Naive thymus-derived CD4-positive, alpha-beta T cell (primary cell): ENCODE measurements around the gene MINK1. TPM values are rescaled to one million over a fixed set of nuclear protein-coding genes. Genes with fewer than 3 reads are reported as not detected.
"Not testable (repeated sequence)": the region's sequence is repeated elsewhere in the genome, so short reads cannot be mapped to it uniquely, and the experiment has no call there.

Source experiments
- ATAC-seq: fragments of 150-1000 bp; cut with Tn5 transposase; 2 replicates; pipeline ENCODE4 v1.10.0; 2021; ENCODE audit warnings: mild to moderate bottlenecking, moderate library complexity
- CTCF ChIA-PET: fragments of 350-600 bp; sonication (Branson Sonifier 250); formaldehyde crosslinking; loops from one replicate; lab custom pipeline; 2021; ENCODE audit warnings: antibody characterized with exemption; lab: Charles Lee
- POLR2A ChIA-PET: fragments of 350-600 bp; sonication (Branson Sonifier 250); formaldehyde crosslinking; loops from one replicate; lab custom pipeline; 2021; ENCODE audit warnings: antibody characterized with exemption, inconsistent platforms; lab: Charles Lee
- DNase-seq, 9 donors: peaks; one replicate each; pipeline versions ENCODE4 v3.0.0 to v3.0.0-alpha.2; 2020 to 2022; ENCODE audit warnings: mixed read lengths in 1 of 9
- H3K27ac ChIP-seq: one replicate; pipeline ENCODE4 v1.7.0; 2013; ENCODE audit warnings: mild to moderate bottlenecking, low read depth, low read length, moderate library complexity
- H3K27me3 ChIP-seq, 2 donors: one replicate each; pipeline ENCODE4 v1.7.0; 2013; ENCODE audit warnings: low read length in 2 of 2, mild to moderate bottlenecking in 2 of 2, moderate library complexity in 2 of 2; ENCODE audit not compliant: control insufficient read depth in 2 of 2, insufficient read depth in 2 of 2
- H3K36me3 ChIP-seq, 3 experiments: 1 replicate in 2 of 3; 2 replicates in 1 of 3; pipeline ENCODE4 v1.7.0; 2013; ENCODE audit warnings: low read length in 3 of 3, mild to moderate bottlenecking in 3 of 3, moderate library complexity in 1 of 3; ENCODE audit not compliant: insufficient read depth in 3 of 3, control insufficient read depth in 2 of 3
- H3K4me1 ChIP-seq, 2 donors: one replicate each; pipeline ENCODE4 v1.7.0; 2013; ENCODE audit warnings: low read length in 2 of 2, mild to moderate bottlenecking in 2 of 2, moderate library complexity in 1 of 2; ENCODE audit not compliant: control insufficient read depth in 2 of 2, insufficient read depth in 2 of 2
- H3K4me3 ChIP-seq: 2 replicates; pipeline ENCODE4 v1.7.0; 2013; ENCODE audit warnings: mild to moderate bottlenecking, low read length
- H3K9me3 ChIP-seq, 3 experiments: 1 replicate in 2 of 3; 2 replicates in 1 of 3; pipeline ENCODE4 v1.7.0; 2013; ENCODE audit warnings: low read length in 3 of 3; ENCODE audit not compliant: control insufficient read depth in 2 of 3
- H3K27ac Mint-ChIP-seq, 9 donors: one replicate each; pipeline ENCODE4 v1.8.0; 2020 to 2022; ENCODE audit warnings: mixed read lengths in 9 of 9, mild to moderate bottlenecking in 8 of 9, moderate library complexity in 5 of 9, inconsistent platforms in 2 of 9
- H3K27me3 Mint-ChIP-seq, 5 donors: one replicate each; pipeline ENCODE4 v1.8.0; 2021 to 2022; ENCODE audit warnings: mixed read lengths in 5 of 5, mild to moderate bottlenecking in 1 of 5
- H3K36me3 Mint-ChIP-seq, 5 donors: one replicate each; pipeline ENCODE4 v1.8.0; 2020 to 2022; ENCODE audit warnings: mixed read lengths in 5 of 5, mild to moderate bottlenecking in 3 of 5, inconsistent platforms in 1 of 5
- H3K4me1 Mint-ChIP-seq, 7 donors: one replicate each; pipeline ENCODE4 v1.8.0; 2020 to 2022; ENCODE audit warnings: mixed read lengths in 7 of 7, mild to moderate bottlenecking in 3 of 7, inconsistent platforms in 1 of 7
- H3K4me3 Mint-ChIP-seq, 10 donors: one replicate each; pipeline ENCODE4 v1.8.0; 2020 to 2022; ENCODE audit warnings: mild to moderate bottlenecking in 10 of 10, mixed read lengths in 10 of 10, moderate library complexity in 6 of 10, inconsistent platforms in 2 of 10
- H3K9me3 Mint-ChIP-seq, 11 donors: one replicate each; pipeline ENCODE4 v1.8.0; 2020 to 2022; ENCODE audit warnings: mixed read lengths in 11 of 11, mild to moderate bottlenecking in 4 of 11, inconsistent platforms in 1 of 11, moderate library complexity in 1 of 11
- intact Hi-C, 2 donors: fragments of 100-400 bp; cut with micrococcal nuclease; formaldehyde crosslinking; loops; one replicate each; pipeline ENCODE4 v1.15.1; 2023
- polyA plus RNA-seq, 2 donors: library from polyadenylated mRNA; unstranded; fragments of 300-500 nt; fragmentation: Illumina TruSeq; gene quantifications; one replicate each; pipeline ENCODE4 v1.2.3, GENCODE V29; 2021
- total RNA-seq, 6 experiments: library from RNA in 5 of 6; stranded (reverse) in 5 of 6; gene quantifications; 1 replicate in 5 of 6; 2 replicates in 1 of 6; pipeline ENCODE4 v1.2.3 and lab custom pipeline; 2021 to 2026

MINK1 gene
- total and polyA plus RNA-seq, 7 experiments from 2014 or later = 8.3 to 142 (median 102) TPM

DNA sequence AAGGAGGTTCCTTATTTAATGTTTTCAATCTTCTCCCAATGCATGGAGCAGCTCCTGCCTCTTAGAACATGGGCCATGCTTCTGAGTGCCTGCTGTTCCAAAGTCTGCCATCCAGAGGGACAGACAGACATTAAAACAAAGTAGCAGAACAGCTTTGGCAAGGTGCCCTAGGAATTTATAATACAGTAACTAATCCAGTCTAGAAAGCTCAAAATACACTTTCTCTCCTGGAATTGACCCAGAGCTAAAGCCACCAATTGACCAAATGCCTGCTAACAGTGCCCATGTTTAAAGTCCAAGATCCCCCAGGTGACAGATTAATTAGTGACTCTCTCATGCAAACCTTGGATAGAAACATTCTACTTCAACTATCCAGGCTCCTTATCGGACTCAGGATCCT lies 80.9 kb downstream of the MINK1 start:
- H3K27ac Mint-ChIP-seq = no peak overlapping the region
- no peaks in the 10 kb centered on the region for H3K9me3 ChIP-seq

DNA sequence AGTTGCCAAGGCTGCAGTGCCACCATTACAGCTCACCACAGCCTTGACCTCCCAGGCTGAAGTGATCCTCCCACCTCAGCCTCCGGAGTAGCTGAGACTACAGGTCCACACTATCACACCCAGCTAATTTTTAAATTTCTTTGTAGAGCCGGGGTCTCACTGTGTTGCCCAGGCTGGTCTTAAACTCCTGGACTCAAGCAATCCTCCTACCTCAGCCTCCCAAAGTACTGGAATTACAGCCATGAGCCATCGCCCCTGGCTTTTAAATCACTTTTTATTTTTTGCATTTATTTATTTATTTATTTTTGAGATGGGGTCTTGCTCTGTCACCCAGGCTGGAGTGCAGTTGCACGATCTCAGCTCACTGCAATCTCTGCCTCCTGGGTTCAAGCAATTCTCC lies 81.4 kb downstream of the MINK1 start:
- CTCF ChIA-PET = interaction anchor here (0.6 to 2.7 kb wide), 2 partner anchors 25 to 497 kb away, joined by 4 to 6 read pairs; partner anchors contain the start of genes RNF167 and SLC25A11
- H3K27me3 ChIP-seq, H3K4me3 Mint-ChIP-seq, H3K27ac Mint-ChIP-seq, POLR2A ChIA-PET, H3K4me1 Mint-ChIP-seq, H3K4me3 ChIP-seq, ATAC-seq, H3K27me3 Mint-ChIP-seq, H3K36me3 Mint-ChIP-seq, H3K27ac ChIP-seq, H3K9me3 Mint-ChIP-seq, DNase-seq, H3K4me1 ChIP-seq, H3K36me3 ChIP-seq, intact Hi-C loops, H3K9me3 ChIP-seq: not testable (repeated sequence)

More for the DNA sequence above, 80.9 kb downstream of the MINK1 start:
- Mint-ChIP-seq H3K36me3 (peaks cover 0 to 3% (median 0%) of the 10 kb centered on the region in 5 donors), H3K27me3 (peaks cover 0 to 8% (median 0%) of the 10 kb centered on the region in 5 donors), H3K4me1 (peaks cover 0 to 2% (median 0%) of the 10 kb centered on the region in 7 donors), H3K9me3 (no peaks in the 10 kb centered on the region), H3K4me3 (no peak overlapping the region)
- ATAC-seq = no peak
- no peak for DNase-seq
- ChIA-PET CTCF (interaction anchor here (0.6 to 2.7 kb wide), 2 partner anchors 26 to 283 kb away, joined by 3 to 6 read pairs; partner anchors contain the start of genes RNF167 and SLC25A11), POLR2A (no interaction called here)
- Histone ChIP-seq H3K4me3 (no peak overlapping the region), H3K27ac (no peak overlapping the region), H3K36me3 (no peaks in the 10 kb centered on the region), H3K27me3 (no peaks in the 10 kb centered on the region), H3K4me1 (peaks cover 1 to 10% of the 10 kb centered on the region in 2 donors)
- intact Hi-C loops = no loop called here

DNA sequence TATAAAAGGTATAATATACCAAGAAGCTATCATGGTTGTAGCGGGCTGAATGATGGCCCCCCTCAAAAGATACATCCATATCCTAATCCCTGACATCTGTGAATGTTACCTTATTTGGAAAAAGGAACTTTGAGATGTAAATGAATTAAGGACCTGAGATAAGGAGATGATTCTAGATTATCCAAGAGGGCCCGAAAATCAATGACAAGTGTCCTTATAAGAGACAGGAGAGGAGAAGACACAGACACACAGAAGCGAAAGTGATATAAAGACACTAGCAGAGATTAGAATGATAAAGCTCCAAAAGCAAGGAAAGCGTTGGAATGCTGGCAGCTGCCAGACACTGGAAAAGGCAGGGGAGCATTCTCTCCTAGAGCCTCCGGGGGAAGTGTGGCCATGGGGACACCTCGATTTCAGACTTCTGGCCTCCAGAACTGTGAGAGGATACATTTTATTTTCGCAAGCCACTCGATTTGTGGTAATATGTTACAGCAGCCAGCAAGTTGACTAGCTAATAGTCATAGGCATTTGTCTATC lies 86.4 kb downstream of the MINK1 start:
- no peaks in the 10 kb centered on the region for H3K9me3 Mint-ChIP-seq
- no peak for DNase-seq
- H3K27me3 Mint-ChIP-seq = no peaks in the 10 kb centered on the region
- H3K4me3 Mint-ChIP-seq = no peak overlapping the region
- intact Hi-C loops = no loop called here
- Histone ChIP-seq H3K27ac (no peak overlapping the region), H3K4me1 (no peaks in the 10 kb centered on the region), H3K27me3 (no peaks in the 10 kb centered on the region), H3K36me3 (no peaks in the 10 kb centered on the region), H3K4me3 (no peak overlapping the region), H3K9me3 (no peaks in the 10 kb centered on the region)
- POLR2A ChIA-PET = interaction anchor here (0.6 to 1.4 kb wide), 3 partner anchors 9 to 48 kb away, joined by 3 to 6 read pairs (median 4); partner anchors contain the start of gene SPAG7
- H3K27ac Mint-ChIP-seq = no peak overlapping the region
- no peak for ATAC-seq
- peaks cover 0 to 3% (median 0%) of the 10 kb centered on the region in 5 donors for H3K36me3 Mint-ChIP-seq
- CTCF ChIA-PET = no interaction called here
- peaks cover 0 to 4% (median 0%) of the 10 kb centered on the region in 7 donors for H3K4me1 Mint-ChIP-seq

- intact Hi-C loops = no loop called here
- H3K4me3 ChIP-seq = no peak overlapping the region
- Mint-ChIP-seq H3K36me3 (peaks cover 0 to 4% (median 0%) of the 10 kb centered on the region in 5 donors), H3K27me3 (no peaks in the 10 kb centered on the region), H3K4me1 (peaks cover 0 to 5% (median 0%) of the 10 kb centered on the region in 7 donors), H3K9me3 (no peaks in the 10 kb centered on the region), H3K27ac (no peak overlapping the region), H3K4me3 (no peak overlapping the region)
- no peak for DNase-seq
- no peaks in the 10 kb centered on the region for H3K36me3 ChIP-seq
- H3K9me3 ChIP-seq = no peaks in the 10 kb centered on the region
- POLR2A ChIA-PET = interaction anchor here (1.1 to 1.4 kb wide), 2 partner anchors 11 to 47 kb away, joined by 3 to 4 read pairs; partner anchors contain the start of gene SPAG7
- CTCF ChIA-PET = no interaction called here
- no peak overlapping the region for H3K27ac ChIP-seq
- H3K27me3 ChIP-seq = no peaks in the 10 kb centered on the region
- no peaks in the 10 kb centered on the region for H3K4me1 ChIP-seq
- peak; percentile 65 for ATAC-seq
These were observed 87.4 kb downstream of the MINK1 start for GRCh38 chr17:4920351-4921048.

DNA sequence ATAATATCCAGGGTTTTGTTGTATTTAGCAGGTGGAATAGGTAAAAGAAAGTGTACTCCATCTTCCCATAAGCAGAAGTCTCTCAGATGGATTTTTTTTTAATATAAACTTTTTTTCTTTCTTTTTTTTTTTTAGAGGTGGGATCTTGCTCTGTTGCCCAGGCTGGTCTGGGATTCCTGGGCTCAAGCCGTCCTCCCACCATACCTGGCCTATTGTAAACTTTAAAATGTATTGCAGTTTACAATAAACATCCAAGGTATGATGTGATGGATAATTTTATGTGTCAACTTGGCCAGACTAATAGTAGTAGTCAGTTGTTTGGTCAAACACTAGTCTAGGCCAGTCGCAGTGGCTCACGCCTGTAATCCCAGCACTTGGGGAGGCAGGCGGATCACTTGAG lies 88.2 kb downstream of the MINK1 start:
- H3K4me3 Mint-ChIP-seq = no peak overlapping the region

DNA sequence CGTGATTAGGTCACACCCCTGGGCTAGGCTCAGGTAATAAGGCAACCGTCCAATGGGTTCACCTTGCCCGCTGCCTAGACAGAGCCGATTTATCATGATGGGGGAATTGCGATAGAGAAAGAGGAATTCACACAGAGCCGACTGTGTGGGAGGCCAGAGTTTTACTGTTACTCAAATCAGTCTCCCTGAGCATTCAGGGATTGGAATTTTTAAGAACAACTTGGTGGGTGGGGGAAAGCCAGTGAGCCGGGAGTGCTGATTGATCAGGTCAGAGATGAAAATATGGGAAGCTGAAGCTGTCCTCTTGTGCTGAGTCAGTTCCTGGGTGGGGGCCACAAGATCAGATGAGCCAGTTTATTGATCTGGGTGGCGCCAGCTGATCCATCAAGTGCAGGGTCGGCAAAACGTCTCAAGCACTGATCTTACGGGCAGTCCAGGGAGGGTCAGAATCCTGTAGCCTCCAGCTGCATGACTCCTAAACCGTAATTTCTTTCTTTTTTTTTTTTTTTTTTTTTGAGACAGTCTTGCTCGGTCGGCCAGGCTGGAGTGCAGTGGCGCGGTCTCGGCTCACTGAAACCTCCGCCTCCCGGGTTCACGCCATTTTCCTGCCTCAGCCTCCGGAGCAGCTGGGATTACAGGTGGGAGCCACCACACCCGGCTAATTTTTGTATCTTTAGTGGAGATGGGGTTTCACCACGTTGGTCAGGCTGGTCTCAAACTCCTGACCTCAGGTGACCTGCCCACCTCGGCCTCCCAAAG lies 93.6 kb downstream of the MINK1 start:
- POLR2A ChIA-PET, H3K27me3 ChIP-seq, CTCF ChIA-PET, intact Hi-C loops, H3K27ac Mint-ChIP-seq, H3K4me1 ChIP-seq, H3K9me3 Mint-ChIP-seq, H3K27ac ChIP-seq, H3K4me3 ChIP-seq, DNase-seq, H3K9me3 ChIP-seq, ATAC-seq, H3K27me3 Mint-ChIP-seq: not testable (repeated sequence)
- Mint-ChIP-seq H3K4me3 (peak overlapping the region in 1 of 10 donors; percentile 8), H3K36me3 (peaks cover 11 to 28% (median 19%) of the 10 kb centered on the region in 5 donors), H3K4me1 (peaks cover 4 to 19% (median 10%) of the 10 kb centered on the region in 7 donors)
- H3K36me3 ChIP-seq = peaks cover 0 to 14% (median 0%) of the 10 kb centered on the region in 3 experiments

More for the DNA sequence above, 88.2 kb downstream of the MINK1 start:
- H3K9me3 Mint-ChIP-seq = no peaks in the 10 kb centered on the region
- no peaks in the 10 kb centered on the region for H3K27me3 ChIP-seq
- ATAC-seq (no peak), DNase-seq (no peak)
- intact Hi-C loops = no loop called here
- POLR2A ChIA-PET = no interaction called here
- no peak overlapping the region for H3K27ac Mint-ChIP-seq
- H3K4me3 ChIP-seq = no peak overlapping the region
- H3K4me1 ChIP-seq = no peaks in the 10 kb centered on the region
- CTCF ChIA-PET = no interaction called here
- H3K36me3 Mint-ChIP-seq = peaks cover 0 to 4% (median under 1%) of the 10 kb centered on the region in 5 donors
- no peak overlapping the region for H3K27ac ChIP-seq
- no peaks in the 10 kb centered on the region for H3K9me3 ChIP-seq
- H3K27me3 Mint-ChIP-seq = no peaks in the 10 kb centered on the region
- H3K4me1 Mint-ChIP-seq = peaks cover 0 to 6% (median under 1%) of the 10 kb centered on the region in 7 donors
- H3K36me3 ChIP-seq = no peaks in the 10 kb centered on the region
